GM03348 (cell line): ENCODE data around the gene GSC.
"Not testable (repeated sequence)": the region's sequence is repeated elsewhere in the genome, so short reads cannot be mapped to it uniquely, and the experiment has no call there.

ENCODE experiments used
- DNase-seq: peaks from one replicate; pipeline ENCODE4 v3.0.0; 2012; ENCODE audit warnings: low spot score

GSC gene

DNA sequence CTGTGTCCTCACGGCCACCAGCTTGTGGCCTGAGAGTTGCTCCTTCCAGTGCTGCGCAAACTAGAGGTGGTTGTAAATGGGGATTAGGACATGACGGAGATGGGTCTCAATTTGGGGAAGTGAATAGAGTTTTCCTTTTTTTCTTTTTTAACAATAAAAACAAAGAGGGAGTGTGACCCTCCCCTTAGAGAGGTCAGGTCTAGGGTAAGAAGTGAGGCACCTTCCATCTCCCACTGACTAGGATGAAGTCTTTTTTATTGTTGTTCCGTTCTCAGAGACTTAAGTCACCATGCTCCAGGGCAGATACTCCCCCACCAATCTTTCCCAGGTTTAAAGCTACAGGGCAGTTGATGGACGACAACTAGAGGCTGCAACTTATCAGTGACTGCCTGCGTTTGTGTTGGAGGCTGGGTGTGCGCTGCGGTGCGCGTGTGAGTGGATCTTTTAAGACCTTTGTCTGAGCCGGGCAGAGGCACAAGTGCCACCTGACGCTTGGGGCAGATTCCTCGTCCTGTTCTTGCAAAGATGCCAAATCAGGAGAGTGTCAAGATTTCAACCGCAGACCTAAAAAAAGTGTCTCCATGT is 2.1 kb upstream of the GSC start:
- DNase-seq = no peak

DNA sequence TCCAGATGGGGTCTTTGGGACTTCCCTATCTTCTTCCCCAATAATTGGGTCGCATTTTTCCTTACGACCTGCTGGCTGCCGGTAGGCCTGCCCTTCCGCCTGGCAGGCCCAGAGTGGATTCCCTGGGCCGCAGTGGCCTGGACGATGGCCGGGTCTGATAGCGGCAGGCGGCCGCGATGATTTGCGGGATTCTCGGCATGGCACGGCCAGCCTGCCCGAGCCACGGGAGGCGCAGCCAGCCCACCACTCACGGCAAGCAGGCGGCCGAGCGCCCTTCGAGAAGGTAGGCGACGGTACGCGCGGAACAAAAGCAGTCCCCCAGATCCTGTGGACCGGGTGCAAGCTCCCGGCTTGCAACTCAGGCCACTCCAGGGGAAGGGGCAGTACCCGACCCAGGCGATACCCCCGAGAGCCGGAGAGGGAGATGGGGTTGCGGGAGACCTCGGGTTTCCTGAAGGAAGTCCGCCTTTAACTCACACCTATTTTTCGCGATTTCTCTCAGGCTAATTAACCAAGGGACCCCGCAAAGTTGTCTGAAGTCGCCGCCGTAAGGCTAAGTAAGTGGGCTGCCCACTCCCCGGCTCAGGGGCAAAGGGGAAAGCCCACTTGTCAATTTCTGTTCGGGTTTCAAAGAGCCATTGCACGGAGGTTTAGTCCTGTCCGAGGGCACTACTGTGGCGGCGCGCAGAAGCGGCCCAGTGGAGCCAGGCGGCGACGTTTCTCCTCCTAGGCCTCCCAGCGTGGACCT is 1.4 kb upstream of the GSC start:
- DNase-seq = no peak

DNA sequence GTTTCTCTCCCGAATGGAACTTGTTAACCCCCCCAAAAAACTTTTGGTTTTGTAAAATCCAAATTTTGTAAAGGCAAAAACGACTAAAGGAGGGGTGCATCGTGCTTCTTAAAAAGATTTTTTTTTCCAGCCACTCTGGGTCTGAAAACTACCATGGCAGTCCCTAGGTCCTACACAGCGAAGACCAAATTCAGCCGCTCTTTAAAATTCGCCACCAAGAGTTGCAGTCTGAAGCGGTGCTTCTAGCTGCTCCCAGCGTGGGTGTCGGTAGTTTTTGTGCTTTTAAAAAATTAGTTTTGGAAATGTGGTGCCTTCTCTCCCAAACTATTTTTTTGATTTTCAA is 873 bp upstream of the GSC start:
- no peak for DNase-seq

DNA sequence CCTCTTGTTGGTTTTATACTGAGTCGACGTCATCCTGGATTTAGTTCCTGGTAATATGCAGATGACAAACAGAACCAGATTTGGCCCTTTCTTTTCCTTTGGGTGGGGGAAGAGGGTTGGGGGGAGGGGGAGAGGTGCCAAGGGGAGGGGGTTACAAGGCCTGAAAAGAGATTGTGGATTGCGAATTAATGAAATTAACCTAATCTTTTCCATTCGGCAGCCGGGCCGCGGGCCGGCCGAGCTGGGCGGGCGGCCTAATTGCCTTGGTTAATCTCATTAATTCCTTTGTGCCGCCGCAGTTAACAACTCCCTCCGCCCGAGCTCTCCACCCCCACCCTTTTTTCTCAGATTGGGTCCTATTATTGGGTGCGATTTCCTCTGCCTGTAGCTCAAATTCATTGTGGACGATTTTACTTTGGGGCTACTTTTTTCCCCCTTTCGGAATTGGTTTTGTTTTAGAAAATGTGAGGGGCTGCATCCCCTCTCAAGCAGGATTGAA is 387 bp upstream of the GSC start:
- no peak for DNase-seq

DNA sequence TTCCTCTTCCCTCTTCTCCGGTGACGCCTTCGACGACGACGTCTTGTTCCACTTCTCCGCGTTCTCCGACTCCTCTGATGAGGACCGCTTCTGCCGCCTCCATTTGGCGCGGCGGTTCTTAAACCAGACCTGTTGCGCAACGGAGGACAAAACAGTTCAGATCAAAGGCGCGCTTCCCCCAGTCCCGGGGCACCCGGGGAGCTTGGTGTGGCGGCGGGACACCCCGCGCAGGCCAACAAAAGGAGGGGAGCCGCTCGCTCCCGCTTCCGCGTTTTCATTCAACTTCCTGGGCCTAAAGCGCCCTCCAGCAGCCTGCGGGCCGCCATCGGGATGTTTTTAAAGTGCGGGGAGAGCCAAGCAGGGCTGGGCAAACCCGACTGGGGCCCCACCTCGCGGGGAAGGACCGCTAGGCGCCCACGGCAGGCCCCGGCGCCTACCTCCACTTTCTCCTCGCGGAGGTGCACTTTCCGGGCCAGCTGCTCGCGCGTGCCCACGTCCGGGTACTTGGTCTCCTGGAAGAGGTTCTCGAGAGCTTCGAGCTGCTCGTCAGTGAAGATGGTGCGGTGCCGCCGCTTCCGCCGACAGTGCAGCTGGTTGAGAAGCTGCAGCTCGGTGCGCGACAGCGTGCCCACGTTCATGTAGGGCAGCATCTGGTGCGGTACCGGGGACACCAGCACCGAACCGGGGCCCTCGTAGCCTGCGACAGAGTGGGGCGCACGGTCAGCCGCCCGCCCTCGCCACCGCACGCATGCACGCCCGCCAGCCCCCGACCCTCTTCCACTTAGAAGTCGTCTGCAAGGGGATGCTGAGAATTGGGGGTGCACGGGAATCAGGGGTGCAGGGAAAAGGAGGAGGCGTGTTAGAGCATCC is 1.2 kb downstream of the GSC start:
- DNase-seq = peak; percentile 37

DNA sequence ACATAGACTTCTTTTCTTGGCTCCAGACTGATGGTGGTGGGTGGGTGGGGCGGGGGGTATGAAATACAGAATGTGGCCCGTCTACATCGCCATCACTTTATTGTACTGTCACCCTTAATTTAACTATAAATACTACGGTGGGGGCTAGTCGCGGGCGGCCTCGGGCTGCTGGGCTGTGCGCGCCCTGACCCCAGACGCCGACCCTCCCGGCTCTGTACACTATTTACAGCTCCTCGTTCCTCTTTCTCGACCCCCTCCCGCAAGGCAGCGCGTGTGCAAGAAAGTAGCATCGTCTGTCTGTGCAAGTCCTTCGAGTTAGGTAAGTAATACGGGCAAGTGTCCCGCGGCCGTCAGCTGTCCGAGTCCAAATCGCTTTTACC is 1.8 kb downstream of the GSC start:
- DNase-seq = no peak

DNA sequence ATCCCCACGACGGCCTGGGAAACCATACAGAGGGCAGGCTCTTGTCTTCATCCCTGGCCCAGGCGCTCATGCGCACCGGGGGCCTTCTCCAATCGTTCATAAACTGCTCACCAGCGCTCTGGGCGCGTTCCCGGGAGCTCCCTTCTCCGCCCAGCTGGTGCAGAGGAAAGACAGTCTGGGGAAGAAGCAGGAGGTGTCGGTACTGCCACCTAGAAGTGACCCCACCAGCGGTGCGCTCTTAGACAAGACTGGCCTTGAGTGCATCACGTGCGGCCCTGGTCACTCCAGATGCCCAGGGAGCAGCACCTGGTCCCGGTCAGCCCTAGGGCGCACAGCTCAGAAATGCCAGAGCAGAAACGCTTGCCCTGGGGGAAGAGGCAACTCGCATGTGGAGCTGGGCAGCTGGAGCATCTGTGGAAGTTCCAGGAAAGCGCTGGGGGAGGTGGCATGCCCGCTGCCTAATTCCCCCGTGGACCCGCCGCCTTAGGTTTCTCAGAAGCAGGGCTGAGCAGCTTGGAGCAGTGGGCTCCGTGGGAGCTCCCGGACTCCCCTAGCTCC is 2.5 kb downstream of the GSC start:
- DNase-seq = no peak

DNA sequence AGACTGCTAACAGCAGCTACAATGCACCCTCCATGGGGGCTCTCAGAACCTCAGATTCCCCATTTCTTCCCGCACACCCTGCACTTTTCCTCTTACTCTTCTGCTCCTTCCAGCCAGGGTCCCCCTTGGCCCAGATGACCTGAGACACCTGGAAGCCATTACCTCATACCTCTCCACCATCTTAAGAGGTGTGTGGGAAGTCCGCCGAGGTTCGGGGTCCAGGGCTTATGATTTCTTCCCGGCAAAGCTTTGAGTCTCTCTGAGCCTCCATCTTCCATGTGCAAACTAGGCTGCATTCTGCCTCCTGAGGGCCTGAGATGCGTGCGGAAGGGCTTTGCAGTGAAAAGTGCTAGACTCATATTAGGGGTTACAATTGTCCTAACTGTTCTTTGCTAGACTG is 5.3 kb downstream of the GSC start:
- no peak for DNase-seq

DNA sequence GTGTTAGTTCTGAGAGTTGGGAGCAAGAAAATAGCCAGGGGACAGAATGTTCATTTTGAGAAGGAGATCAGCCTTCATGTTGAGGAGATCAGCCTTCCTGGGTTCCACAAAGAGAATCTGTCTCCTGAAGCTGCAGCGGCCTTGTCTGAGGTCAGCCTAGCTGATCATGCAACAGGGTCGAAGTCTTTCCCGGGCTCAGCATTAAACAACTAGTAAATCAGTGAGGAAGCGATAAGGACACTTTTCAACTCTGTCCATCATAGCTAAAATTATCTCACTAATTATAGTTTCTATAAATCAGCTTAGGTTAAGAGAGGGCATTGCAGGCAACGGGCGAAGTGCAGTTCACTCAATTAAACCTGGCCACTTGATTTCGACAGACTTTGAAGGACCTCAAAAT is 7.5 kb downstream of the GSC start:
- DNase-seq = no peak

DNA sequence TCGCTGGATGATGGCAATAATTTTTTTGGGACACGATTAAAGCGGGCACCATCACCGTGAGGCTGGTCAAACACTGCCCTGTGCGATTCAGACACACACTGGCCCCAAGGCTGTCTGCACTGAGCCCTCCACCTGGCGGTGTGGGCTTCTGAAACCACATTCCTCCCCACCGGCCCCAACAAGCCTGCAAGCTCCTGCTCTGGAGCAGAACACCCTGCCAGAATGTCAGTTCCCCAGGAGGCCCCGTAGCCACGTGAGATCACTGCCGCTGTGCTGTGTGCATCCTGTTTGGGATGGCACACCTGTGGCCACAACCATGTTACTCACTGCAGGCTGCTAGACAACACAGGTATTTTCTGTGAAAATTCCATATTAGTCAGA is 7.9 kb downstream of the GSC start:
- DNase-seq = no peak

DNA sequence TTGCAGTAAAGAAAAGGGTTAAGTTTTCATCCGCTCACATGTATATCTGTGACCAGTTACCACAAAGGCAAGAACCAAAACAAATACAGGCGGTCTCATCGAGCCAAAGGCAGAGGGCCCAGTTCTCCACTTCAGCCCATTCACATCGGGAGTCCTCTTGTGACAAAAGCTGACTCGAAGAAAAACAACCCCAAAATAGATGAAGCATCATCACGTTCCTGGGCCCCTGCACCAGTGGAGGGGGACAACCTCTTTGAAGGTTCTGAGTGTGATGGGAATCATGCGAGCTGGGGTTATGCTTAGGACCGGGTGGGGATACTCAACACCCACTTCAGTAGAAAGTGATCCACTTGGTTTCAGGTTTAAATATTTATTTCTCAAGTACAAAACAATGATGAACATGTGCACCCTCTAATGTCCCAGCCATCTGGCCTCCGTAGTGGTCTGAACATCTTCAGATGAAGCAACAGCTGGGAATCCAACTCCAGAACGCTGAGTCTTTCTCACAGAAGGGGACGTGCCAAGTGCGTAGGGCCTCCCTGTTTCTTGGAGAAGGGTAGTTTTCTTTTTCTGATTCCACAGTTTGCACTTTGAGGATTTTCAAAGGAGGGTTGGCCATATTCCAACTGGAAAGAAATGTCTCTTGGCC is 8.4 kb downstream of the GSC start:
- DNase-seq = no peak

DNA sequence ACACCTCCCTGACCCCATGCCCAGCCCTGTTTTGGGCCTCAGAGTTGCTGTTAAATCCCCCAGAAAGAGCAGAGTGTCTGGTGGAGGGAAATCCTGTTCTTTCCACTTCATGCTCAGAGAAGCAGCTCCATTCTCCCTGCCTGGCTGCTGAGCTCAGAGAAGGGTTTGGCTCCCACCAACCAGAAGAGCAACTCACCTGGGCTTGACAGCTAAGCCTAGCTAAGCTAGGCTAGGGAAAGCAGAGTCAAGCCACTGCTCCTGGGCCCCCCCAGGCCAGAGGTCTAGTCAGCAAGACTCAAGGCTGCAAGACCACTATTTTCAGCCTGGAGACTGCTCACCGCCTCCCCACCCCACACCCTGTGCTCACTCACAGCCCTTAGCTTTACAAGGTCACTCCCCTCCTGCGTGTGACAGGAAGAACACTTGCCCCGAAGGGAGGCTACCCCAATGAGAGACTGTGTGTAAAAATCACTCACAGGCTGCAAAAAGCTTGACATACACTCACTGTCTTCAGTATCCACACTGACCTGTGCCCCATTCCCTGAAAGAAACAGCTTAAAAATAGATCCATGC is 13.5 kb downstream of the GSC start:
- DNase-seq = no peak

DNA sequence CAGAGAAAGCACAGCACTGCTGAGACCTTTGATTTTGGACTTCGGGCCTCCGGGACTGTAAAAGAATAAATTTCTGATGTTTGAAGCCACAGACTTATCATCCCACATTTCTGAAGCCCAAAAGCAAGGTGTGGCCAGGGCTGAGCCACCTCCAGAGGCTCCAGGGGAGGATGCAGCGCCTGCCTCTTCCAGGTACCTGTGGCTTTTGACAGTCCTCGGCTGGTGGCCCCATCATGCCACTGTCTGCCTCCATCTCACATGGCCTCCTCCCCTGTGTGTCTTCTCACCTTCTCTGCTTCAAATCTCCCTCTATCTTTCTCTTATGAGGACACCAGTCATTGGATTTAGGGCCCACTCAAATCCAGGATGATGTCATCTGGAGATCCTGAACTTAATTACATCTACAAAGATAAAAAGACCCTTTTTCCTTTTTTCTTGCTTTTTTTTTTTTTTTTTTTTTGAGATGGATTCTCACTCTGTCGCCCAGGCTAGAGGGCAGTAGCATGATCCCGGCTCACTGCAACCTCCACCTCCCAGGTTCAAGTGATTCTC is 15.4 kb downstream of the GSC start:
- DNase-seq = no peak

DNA sequence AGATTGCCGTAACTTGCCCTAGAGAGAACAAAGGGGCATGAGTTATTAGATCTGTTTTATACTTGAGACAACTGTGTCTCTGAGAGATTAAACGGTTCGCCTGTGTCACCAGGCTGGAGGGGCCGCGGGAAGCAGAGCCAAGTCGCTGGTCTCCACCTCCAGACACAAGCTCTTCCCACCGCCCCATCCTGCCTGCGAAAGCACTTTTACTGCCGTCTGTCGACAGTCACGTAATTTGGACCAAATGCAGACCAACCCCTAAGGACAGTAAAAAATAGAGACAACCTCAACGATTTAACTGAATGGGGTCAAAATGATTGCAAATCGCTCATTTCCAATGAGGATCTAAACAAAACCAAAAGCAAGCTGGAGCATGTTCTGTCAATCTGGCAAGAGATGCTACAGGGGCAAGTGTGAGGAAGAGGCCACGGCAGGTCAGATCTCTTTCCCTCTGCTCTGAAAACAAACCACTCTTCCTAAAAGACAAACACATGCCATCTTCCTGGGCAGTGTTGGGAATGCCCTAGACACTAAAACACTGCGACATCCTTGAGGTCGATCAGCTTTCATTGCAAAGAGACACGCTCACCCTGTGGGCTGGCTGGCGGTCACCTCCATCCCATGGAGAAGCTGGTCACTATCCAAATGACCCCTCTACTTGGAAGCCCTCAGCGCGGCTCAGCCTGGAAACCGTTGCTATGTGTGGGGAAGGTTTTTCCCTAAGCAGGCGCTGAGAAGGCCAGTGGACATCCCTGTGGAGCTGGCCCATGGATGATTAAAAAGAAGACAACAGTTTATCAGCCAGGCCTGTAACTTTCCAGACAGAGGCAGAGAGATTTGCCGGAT is 17.1 kb downstream of the GSC start:
- DNase-seq = no peak

DNA sequence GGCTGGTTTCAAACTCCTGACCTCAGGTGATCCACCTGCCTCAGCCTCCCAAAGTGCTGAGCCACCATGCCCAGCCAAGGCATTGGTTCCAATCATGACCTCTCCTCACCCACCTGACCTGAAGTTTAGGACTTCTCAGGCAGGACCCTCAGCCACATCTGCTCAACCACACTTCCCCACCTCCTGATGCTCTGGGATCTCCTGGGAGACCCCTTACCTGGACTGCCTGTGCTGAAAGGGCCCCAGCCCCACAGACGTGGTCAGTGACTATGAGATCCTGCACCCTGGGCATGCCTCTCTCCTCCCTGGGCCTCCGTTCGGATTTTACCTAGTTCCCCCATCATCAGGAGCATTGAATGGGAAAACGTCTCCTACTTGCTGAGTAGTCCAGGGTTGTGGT is 18.0 kb downstream of the GSC start:
- DNase-seq = no peak

DNA sequence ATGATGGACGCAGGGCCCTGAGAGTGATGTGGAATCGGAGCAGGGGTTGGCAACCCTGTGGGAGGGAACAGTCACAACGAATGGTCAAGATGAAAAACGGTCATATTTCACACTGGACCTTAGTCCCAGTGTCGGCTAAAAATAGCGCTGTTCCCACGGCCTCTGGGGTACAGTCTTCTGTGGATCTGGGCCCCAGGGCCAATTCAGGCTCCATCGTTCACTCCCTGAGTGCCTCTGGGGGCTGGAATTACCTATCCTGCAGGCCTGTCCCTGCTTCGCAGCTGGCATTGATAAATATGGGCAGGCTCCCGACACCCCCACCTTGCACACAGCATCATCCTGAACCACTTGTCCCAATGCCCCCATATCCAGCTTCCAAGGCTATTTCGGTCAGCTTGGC is 18.6 kb downstream of the GSC start:
- no peak for DNase-seq

DNA sequence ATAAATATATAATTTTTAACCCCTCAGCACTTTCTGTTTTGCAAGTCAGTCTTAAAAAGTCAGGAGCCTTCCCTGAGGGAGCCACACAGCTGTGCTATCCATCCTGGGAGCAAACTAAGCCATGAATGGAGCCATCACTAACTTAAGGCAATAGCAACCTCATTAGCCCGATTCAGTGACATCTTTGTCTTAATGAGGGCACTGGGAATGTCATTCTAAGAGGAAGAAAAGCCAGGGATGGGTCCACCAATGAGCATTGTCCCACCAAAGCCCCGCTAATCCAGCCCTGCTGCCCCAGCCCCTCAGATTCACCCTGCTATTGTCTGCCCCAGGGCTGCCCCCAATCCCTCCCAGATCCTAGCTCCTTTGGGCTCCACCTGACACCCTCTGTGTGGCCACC is 19.5 kb downstream of the GSC start:
- DNase-seq = no peak

DNA sequence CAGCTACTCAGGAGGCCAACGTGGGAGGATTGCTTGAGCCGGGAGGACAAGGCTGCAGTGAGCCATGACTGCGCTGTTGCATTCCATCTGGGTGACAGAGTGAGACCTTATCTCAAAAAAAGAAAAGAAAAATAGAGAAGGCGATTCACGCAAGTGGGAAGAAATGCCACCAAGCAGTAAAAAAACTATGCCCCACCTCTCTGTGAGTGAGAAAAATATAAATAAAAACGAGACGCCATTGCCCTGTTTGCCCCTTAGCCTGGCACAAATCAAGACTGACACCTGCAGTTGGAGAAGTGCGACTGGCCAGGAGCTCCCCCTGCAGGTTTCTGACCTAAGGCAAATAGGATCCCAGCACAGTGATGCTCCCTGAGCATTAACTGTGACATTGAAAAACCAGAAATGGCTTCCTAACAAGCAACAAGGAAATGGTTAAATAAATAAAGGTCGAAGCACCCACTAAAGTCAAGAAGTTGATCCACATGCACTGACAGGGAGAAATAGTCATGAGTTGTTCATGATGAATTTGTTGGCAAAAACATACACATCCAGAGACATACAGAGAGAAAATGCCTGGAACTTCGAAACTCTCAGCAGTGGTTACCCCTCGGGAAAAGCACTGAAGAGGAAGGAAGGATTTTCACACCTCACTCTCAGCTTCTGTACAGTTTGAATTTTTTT is 21.1 kb downstream of the GSC start:
- DNase-seq = no peak

DNA sequence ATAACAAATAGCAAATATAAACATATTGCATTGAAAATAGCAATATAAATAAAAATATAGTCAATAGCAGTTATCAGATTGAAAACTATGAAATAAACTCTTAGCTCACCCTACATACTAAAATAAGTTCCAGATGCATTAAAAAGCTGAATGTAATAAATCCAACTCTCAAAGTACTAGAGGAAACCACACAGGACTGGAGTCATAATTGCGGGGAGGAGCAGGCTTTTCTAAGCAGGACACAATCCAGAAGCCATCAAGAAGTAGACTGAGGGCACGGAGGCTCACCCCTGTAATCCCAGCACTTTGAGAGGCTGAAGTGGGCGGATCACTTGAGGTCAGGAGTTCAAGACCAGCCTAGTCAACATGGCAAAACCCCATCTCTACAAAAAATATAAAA is 22.2 kb downstream of the GSC start:
- DNase-seq = no peak

DNA sequence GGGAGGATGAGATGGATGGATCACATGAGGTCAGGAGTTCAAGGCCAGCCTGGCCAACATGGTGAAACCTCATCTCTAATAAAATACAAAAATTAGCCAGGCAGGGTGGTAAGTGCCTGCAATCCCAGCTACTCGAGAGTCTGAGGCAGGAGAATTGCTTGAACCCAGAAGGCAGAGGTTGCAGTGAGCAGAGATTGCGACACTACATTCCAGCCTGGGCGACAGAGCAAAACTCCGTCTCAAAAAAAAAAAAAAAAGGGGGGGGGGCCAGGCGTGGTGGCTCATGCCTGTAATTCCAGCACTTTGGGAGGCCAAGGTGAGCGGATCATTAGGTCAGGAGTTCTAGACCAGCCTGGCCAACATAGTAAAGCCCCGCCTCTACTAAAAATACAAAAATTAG is 22.8 kb downstream of the GSC start:
- not testable (repeated sequence) for DNase-seq
